GM10266 (cell line): ENCODE results near the gene EEA1.

Experiments
- DNase-seq: peaks from one replicate; pipeline ENCODE4 v3.0.0; 2012; ENCODE audit errors: extremely low spot score
- CTCF ChIP-seq: IDR thresholded peaks from 2 replicates; pipeline ENCODE4 v1.5.1; 2012; ENCODE audit warnings: mild to moderate bottlenecking, low read depth; ENCODE audit not compliant: control insufficient read depth, insufficient read depth; ENCODE audit errors: missing control alignments

Gene EEA1

GRCh38 chr12:92938018-92938417, 8.9 kb upstream of the EEA1 start:
- TF ChIP-seq CTCF = no peak
- no peak for DNase-seq

DNA sequence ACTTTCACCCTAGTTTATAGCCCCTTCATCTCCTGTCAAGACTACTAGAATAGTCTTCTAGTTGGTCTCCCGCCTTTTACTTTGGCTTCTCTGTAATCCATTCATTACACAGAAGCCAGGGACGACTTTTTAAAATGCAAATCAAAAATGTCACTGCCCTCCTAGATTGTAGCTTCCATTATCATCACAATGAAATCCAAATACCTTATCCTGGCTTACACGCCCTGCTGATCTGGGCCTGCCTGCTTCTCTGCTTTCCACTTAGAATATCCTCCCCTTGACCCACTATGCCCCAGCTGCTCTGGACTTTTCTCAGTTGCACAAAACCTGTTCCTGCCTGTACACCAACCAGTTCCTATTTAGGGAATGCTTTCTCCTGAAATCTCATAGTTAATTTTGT, 4.5 kb upstream of the EEA1 start:
- no peak for DNase-seq
- TF ChIP-seq CTCF = no peak

DNA sequence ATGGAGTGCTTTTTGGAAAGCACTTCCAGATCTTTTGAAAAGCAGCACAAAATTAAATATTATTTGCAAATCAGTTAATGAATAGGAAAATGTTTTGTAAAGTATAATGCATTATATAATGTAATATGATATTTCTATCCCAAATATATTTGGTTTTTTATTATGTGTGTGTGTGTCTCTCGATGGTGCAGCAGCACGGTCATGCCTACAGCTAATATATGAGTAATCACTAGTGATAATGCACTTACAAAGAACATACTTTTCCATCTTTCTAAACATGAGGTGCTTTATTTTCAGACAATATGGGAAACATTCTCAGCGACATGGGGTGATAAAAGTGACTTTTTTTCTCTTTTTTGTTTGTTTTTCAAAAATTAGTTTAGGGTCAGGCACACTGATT, 1.3 kb upstream of the EEA1 start:
- DNase-seq = no peak
- no peak for TF ChIP-seq CTCF

DNA sequence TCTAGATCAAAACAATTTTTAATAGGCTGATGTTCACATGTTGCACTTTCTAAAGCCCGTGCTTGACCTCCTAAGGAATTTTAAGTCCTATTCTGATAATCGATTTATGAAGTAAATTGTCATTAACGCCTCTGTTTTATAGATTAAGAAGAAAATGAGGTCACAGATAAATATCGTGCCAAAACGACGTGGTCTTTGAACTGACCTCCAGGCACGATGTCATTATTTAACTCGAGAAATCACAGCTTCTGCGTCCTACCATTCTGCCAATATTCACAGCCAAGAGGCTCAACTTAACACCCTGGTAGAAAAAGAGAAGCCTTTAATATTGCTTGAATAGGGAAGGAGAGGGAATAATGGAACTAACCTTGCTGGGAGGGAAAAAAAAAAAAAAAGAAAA, 888 bp upstream of the EEA1 start:
- DNase-seq = no peak

DNA sequence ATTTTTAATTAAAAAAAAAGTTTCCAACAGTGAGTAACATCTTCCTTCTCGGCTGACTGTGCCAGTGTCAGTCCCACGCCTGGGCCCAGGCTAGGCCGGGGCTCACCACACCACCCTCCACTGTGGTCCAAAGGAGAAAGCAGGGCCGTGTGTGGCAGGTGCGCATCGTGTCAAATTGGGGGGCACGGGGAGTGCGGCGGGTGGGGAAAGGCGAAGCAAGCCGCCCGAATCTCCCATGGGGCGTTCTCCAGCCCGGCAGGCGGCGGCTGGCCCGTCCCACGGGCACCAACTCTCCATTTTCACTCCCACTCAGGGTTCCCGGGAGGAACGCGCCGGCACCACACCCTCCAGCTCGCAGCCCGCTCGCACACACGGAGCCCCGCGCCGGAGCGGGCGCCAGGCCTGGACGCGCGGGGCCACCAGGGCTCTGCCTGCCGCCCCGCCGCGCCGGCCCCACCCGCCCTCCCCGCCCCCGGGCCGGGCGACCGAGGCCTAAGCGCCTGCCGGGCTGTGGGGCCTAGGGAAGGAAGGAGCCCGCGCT, 604 bp downstream of the EEA1 start:
- DNase-seq = peak; percentile 58
- no peak for TF ChIP-seq CTCF

More for the DNA sequence above, 888 bp upstream of the EEA1 start:
- no peak for TF ChIP-seq CTCF

GRCh38 chr12:92927436-92928281, 1.4 kb downstream of the EEA1 start:
- peak; percentile 51 for DNase-seq
- no peak for TF ChIP-seq CTCF

- DNase-seq = peak; percentile 59
- TF ChIP-seq CTCF = no peak
Observed at GRCh38 chr12:92927055-92927435, 2.0 kb downstream of the EEA1 start.
